Endothelial cell of hepatic sinusoid (primary cell): ENCODE data around the gene SYT9.

Source experiments
- in situ Hi-C: cut with HindIII; loops from 2 replicates; pipeline ENCODE4 v1.10.0; 2017; ENCODE audit warnings: low sequenced_read_pairs

The SYT9 gene

DNA sequence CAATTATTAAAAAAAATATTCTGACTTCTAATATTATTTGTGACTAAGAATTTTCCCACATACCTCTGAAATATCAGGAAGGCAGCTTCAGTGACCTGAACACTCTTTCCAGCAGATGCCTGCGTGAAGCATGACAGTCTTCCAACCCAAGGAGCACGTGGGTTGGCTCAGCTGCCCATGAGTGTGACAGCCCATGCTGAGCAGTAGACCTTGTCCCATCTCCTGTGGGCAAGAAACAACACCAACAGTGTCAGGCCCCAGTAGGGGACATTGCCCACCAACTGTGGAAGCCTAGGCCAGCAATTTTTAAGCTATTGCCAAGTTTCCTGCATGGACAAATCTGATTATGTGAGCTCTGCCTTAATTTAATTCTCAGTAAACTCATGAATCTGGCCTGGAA is 167.2 kb downstream of the SYT9 start:
- in situ Hi-C loops: no loop called here

DNA sequence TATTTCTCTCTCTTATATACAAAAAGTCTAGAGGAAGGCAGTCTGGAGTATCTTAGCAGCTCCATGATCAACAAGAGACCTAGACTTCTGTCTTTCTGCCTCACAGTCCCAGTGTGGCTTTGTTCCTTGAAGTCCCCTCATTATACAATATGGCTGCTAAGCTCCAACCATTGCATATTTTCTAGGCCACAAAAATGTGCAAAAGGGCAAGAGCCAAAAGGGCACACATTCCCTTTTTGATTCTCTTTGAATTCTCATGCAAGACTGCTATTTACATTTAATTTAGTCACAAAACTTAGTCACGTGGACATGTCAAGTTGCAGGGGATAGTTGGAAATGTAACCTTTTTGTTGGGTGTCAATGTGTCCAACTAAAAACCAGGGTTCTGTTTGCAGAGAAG is 169.4 kb downstream of the SYT9 start:
- in situ Hi-C loops: no loop called here

DNA sequence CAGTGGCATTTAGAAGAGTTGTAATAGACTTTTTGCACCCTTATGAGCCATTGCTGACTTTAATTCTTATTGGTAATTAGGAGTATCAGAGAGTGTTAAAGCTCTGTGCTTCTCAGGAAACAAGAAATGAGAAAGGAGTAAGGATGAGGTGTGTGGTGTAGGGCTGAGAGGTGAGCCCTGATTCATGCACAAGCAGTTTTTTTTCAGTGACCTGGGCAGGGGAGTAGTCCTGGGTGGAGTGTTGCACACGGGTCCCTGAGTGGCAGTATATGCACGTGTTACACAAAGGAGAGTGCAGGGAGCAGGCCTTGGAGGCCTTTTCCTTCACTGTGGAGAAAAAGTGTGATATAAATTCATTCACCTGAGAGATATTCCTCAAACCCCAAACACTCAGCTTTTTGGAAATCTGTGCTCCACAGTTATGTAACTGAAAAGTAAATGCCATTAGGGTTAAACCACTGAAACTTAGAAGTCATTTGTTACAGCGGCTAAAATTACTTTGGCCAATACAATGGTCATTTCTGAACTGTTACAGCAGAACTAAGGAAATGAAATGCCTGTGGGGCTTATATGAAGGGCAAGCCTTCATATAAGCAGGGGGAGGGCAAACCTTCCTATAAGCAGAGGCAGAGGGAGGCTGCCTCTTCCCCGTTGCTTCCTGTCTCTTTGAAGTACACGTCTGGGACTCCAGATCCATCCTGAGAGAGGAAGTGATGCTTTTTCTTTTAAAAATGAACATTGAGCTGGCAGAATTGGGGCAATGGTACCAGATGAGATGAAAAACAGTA is 171.0 kb downstream of the SYT9 start:
- in situ Hi-C loops: no loop called here

DNA sequence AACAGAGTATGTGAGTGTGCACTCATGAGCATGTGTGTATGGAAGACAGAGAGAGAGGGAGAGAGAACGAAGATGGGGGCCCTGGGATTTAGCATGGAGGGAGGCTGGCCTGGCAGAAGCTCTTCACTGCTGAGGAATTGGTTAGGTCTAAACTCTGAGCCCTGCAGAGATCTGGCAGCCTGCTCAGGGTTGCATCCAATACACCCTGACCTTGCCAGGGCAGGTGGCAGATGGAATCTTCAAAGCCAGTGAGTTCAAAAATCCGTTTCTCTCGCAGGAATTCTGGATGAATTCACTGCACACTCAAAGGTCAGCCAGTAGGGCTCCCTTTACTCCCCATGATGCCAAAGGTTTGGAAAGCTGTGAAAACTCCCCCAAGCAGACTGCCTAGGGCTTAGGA is 172.2 kb downstream of the SYT9 start:
- in situ Hi-C loops: no loop called here

DNA sequence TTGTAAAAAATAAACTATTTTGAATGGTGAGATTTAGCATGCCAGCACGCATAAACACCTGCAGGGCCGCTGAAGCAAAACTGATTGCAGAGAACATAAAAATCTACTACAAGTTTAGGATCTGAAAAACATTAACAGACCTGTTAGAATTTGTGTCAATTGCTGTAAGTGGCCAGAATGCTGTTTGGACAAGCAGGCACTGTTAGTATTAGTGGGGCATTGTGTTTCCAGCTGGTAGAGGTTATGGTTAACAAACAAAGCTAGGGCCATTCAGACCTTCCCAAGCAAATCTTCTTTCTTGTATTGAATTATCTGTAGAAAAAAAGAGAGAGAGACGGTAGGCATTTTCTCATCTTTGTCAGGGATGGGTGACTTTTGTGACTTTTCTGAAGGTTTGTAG is 176.0 kb downstream of the SYT9 start:
- in situ Hi-C loops: no loop called here

DNA sequence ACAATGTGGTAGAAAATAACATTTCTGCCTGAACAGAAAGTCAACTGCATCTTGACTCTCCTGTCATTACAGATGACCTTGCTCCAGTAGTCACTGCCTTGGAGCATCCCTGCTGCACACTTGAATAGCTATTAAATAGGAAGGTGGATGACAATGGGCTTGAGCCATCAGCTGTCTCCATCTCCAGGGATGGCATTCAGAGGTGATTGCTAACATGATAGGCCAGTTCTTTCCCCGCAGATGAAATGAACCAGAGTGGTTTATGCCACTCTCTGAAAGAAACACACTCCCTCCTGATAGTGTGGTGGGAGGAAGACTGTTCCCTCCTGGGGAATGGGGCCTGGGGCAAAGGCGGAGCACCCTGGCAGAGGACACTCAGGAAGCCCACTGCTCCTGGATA is 176.5 kb downstream of the SYT9 start:
- in situ Hi-C loops: no loop called here

DNA sequence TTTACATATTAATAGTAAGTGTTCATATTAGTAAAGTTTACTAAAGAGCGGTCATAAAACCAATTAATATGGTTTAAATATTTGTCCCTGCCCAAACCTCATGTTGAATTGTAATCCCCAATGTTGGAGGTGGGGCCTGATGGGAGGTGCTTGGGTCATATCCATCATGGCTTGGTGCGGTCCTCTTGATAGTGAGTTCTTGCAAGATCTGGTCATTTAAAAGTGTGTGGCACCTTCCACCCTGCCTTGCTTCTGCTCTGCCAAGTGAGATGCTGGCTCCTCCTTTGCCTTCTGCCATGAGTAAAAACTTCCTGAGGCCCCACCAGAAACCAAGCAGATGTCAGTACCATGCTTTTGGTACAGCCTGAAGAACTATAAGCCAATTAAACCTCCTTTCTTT is 178.8 kb downstream of the SYT9 start:
- in situ Hi-C loops: no loop called here

DNA sequence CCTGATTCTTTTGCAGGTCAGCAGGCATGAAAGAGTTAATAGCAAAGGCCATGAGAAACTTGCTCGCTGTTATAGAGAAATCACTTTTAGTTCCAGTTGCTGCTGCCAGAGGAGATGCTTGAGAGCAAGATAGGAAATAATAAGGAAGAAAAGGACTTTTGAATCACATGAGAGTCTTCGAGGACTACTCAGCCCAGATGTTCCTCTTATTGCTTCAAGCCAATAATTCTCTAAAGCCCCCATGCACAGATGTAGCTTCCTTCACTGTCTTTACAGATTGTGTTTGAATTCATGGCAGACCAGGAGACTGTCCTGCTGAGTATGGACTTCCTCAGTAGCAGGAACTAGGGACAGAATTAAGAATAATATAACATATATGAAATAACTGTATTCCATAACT is 183.5 kb downstream of the SYT9 start:
- in situ Hi-C loops: no loop called here

DNA sequence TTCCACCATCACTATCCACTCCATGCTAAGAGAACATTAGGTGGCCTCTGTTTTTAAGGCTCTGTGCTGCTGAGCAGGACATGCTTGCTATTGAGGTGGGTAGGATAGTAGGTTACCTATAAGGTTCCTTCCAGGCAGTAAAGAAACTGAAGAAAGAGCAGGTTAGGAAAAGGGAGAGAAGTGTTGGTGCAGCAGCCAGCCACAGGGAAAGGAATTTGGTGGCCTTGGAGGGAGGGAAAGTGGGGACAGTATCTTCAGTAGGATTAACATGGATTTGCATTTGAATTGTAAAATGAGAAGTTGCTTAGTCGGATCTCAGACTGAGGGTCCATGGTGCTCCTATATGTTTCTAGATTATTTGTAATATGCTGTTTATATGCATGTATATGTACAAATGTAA is 184.4 kb downstream of the SYT9 start:
- in situ Hi-C loops: no loop called here

DNA sequence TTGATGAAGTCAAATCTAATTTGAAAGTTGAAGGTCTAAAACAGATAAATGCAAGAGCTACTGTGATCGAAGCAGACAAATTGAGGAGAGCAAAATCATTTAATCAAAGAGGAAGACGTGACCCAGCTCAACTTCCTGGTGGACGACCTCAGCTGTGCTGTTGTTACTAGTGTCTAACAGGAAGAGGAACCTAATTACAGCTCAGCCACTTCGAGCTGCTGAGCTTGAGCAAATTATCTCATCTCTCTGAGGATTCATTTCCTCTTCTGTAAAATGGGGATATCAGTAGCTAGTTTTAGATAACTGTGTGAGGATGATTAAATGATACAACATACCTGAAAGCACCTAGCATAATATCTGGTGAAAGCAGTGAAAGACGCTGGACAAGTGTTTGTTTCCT is 185.0 kb downstream of the SYT9 start:
- in situ Hi-C loops: no loop called here

DNA sequence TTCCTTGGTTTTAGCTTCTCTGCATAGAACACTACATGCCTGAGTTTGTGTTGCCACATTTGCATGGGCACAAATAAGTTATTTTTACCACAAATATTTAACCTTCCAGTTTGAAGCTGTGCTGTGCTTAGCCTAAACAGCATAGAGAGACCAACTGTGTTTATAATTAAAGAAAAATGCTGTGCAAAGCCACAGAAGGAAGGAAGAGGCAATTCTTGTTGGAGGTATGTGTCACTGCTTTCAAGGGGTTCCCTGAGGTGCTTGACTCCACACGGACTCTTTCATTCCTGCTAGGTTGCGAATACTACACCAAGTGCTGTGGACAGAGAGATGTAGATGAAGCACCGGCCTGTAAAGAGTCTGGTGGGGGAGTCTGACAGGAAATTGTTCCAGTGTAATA is 186.0 kb downstream of the SYT9 start:
- in situ Hi-C loops: no loop called here

DNA sequence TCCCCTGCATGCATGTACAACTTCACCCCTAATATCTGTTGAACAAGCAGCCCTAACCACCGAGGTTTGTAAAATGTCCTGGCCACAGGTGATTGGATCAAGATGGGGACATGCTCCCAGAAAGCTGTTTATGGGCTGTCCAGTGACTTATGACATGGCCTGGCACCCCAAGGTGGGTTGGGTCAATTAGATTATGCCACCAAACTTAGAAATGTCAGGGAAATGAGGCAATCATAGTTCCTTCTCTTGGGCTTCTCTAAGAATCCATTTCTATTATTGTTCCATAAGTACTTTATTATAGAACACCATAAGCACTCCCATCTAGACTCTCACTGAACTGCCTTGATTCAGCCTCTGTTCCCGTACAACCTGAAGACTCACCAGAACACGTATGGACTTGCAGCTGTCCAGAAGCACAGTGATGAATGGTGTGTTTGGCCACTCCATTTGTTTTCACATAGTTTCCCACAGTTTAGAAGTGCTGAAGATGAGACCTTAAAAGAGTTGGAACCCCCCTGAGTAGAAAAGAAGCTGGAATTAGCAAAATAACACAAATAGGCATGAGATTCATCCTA is 188.1 kb downstream of the SYT9 start:
- in situ Hi-C loops: no loop called here

DNA sequence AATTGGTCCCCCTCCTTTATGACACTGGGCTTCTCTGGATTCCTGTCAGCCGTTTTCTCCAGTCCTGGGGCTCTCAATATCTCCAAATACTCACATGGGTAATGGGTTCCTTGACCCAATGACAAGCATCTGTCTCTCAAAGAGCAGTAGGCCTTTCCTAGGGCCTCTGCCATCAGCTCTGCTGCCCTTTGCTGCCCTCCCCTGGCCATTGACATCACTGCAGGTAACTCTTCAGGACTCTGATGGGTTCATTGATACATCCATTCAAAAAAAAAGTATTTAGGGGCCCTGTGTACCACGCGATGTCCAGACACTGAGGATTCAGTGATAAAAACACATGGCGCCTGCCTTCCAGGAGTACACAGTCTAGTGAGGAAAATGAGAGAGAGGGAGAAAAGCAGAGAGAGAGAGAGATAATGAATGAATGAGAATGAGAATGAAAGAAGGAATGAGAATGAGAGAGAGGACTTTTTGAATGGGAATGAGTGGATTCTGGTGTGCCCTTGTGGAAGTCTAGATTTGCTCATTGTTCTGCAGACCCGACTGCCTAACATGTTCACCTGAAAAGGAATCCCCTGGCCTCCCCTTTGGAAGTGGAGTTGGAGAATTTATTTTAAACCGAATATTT is 191.0 kb downstream of the SYT9 start:
- in situ Hi-C loops: no loop called here

DNA sequence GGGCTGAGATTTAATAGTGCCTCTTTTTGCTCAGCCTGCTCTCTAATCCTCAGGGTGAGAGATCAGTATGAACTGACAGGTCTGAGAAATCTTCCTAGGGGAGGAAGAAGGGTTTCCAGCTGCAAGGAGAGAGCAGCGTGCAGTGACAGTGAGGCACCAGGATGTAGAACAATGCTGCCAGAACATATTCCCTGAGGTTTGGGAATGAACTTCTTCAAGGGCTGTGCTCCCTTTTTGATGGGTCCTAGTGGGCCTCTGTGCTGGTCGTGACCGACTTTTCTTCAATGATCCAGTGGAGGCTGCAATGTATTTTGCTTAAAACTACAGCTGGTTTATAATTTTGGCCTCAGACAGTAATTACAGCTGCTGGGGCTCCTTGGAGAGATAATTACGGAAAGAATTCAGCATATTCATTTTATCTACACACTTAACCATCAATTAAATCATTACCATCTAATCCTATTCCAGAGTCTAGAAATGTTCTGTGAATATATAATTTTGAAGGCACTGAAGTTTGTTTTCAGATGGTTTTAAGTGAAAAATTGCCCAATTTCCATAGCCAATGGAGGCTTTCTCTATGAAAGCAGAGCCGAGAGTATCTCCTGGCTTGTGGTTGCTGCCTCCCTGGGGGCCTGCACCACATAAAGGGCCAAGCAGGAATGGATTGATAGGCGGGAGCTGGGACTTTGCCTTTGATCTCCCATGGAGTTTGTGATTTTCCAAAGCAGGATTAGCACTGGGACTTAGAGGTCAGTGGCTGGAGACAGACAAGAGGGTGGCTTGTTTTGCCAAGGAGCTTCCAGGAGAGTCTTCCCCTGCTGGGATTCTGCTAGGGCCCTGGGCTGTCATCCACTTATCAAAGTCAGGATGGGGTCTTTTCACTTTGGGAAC is 192.6 kb downstream of the SYT9 start:
- in situ Hi-C loops: no loop called here

DNA sequence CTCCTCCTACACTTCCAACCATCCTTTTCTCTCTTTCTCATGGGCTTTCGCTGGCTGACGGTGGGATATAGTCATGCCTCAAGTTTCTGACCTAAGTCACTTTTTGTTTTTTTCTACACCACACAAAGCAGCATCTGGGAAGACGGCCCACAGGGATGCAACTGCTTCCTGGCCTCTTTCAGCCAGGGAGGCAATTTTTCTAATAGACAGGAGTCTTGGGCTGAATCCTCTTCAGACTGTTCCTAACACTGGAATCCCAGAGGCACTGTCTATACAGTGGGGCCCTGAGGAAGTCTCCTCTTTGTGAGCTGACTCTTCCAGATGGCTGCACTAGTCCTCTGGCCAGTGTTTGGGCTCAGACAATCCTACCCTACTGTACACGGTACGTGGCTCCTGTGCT is 193.9 kb downstream of the SYT9 start:
- in situ Hi-C loops: no loop called here

DNA sequence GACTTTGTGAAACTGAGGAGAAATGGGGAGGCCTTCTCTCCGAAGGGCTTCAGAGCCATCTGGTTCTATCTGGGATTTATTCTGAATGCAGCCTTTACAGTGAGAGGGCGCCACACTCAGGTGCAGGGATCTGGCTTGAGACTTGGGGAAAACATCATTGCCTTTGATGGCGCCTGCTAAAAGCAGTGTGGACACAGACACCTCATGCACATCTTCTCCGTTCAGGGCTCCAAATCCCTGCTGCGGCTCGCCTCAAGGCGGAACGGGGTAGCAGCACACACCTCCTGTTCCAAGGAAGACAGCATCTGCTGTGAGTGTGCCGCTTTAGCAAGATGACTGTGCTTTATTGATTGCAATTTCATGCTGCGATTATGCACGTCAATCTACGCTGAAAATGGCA is 196.5 kb downstream of the SYT9 start:
- in situ Hi-C loops: no loop called here

DNA sequence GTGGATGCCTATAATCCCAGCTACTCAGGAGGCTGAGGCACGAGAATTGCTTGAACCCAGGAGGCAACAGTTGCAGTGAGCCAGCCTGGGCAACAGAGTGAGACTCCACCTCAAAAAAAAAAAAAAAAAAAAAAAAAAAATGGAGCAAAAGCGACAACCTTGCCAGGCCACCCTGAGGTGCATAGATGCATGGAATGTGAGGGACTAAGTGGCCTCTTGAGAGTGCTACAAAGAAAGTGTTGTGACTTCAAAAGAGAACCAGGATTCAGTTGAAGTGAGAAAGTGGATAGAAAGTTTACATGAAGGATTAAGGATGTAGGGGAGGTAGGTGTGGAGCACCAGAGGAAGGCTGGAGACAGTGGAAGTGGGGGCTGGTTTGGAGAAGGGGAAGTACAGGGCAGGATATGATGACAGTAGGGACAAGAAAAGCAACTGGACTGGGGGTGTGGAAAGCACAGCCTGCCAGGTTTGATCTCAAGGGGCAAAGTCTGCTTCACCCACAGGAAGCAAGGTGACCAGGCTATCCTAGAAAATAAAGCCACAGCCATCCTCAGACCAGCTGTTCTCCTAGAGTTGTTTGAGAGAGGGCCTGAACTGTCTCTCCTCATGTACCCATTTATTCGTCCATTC is 197.6 kb downstream of the SYT9 start:
- in situ Hi-C loops: no loop called here

DNA sequence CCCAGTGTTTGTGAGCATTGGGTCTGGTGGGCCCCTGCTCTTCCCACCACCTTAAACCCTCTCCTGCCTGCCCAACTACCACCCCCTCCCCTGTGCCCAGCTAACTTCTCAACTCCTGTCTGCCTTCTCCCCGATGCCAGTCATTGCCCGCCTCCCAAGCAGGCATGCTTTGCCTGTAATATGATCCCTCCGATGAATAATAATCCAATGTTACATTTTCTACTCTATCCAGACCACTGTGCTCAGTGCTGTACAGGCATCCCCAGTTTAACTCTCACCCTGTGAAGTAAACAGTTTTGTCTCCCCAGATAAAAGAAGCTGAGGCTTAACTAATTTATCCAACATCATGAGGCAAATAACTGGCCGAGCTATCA is 198.1 kb downstream of the SYT9 start:
- in situ Hi-C loops: no loop called here

DNA sequence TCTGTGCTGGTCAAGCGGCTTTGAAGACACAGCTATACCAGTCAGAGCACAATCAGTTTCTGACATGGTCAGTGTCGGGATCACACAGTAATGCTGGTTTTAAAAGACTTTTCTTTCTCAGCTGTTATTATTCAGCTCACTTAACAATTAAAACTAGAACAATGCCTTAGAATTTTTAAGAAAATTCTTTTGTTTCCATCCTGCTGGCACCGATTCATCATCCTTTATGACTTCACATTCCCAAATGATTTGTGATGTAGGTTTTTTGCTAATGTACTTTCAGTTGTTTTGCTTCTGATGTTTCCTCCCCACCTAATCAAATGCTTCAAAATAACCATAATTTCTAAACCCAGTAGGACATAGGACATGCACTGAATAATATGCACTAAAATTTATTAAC is 199.1 kb downstream of the SYT9 start:
- in situ Hi-C loops: no loop called here

DNA sequence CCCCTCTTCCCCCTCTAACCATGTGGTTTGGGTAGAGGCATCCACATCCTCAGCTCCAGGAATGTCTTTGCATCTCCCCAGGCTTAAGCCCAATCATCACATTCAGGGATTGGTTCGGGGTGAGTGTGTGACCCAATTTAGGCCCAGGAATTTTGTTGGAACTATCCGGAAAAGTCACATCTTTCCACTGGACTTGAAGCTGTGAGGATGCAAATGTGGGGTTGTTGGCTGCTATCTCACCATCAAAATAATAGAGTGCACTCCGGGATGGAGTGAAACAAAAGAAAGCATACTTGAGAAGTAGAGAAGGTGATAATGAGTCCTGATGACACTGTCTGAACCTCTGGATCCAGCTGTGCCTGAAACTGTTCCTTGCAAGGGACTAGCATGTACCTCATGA is 199.8 kb downstream of the SYT9 start:
- in situ Hi-C loops: no loop called here

DNA sequence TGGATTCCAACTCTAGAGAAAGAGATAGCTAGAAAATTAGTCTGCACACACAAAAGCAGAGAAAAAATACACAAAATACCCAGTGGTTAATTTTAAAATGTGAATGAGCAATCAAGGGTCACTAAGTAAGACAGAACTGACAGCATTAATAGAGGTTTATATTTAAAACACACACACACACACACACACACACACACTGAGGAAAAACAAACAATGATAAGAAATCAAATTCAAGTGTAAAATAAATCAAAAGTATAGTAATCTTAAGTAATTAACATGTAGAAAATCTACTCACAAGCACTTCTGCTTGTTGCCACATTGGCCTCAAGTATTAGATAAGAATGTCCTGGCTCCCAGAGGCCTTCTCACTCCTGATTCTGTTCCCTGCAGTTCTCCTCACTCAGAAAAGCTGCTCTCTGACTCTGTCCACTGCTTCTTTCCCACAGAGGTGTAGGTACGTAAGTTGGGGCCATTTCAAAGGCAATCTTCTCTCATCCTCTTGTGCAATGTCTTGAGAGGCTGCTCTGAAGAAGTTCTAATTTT is 200.3 kb downstream of the SYT9 start:
- in situ Hi-C loops: no loop called here
